ENCODE measurements around the gene STK32B.

DNA sequence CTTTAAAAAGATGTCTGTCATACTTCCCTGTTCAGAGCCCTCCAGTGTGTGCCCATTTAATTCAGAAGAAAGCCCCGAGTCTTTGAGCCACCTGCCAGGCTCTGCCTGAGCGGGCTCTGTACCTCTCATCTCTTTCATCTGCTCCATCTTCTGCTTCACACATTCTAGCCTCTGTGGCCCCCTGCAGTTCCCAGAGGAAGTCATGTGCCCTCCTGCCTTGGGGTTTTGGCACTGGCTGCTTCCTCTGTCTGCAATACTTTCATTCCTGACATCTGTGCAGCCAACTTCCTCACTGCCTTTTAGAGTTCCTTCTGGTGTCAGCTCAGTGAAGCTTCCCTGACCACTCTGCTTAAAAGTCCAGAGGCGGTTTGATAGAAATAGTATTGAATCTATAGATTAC lies 6.2 kb upstream of the STK32B start:
- TF ChIP-seq, protein P1, sequence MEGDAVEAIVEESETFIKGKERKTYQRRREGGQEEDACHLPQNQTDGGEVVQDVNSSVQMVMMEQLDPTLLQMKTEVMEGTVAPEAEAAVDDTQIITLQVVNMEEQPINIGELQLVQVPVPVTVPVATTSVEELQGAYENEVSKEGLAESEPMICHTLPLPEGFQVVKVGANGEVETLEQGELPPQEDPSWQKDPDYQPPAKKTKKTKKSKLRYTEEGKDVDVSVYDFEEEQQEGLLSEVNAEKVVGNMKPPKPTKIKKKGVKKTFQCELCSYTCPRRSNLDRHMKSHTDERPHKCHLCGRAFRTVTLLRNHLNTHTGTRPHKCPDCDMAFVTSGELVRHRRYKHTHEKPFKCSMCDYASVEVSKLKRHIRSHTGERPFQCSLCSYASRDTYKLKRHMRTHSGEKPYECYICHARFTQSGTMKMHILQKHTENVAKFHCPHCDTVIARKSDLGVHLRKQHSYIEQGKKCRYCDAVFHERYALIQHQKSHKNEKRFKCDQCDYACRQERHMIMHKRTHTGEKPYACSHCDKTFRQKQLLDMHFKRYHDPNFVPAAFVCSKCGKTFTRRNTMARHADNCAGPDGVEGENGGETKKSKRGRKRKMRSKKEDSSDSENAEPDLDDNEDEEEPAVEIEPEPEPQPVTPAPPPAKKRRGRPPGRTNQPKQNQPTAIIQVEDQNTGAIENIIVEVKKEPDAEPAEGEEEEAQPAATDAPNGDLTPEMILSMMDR (conservative IDR thresholded peaks at IDR 0.05; ENCODE audit: low read length): no peak
- TF ChIP-seq EZH2phosphoT487 (IDR thresholded peaks at IDR 0.05; ENCODE audit: borderline replicate concordance): no peak

All from Loucy (cell line).